H9 (cell line): Measurements from ENCODE around the gene PFKL. TPM values are rescaled to one million over a fixed set of nuclear protein-coding genes. Genes with fewer than 3 reads are reported as not detected.
A peak's percentile ranks its signal among the peaks of the same experiment; 100 is the strongest.

ENCODE experiments used
- DNase-seq: peaks from one replicate; pipeline ENCODE4 v3.0.0-alpha.2; 2017
- H2AFZ ChIP-seq: one replicate; pipeline ENCODE4 v1.6.1; 2013; ENCODE audit warnings: mild to moderate bottlenecking, low read length, control low read depth, moderate library complexity
- H2AK5ac ChIP-seq: 2 replicates; pipeline ENCODE4 v1.6.1; 2013; ENCODE audit warnings: low read length, control low read depth, mixed read lengths; ENCODE audit not compliant: insufficient read length
- H2BK120ac ChIP-seq: one replicate; pipeline ENCODE4 v1.6.1; 2013; ENCODE audit warnings: low read depth, mild to moderate bottlenecking, low read length, control low read depth, inconsistent platforms; ENCODE audit not compliant: poor library complexity, severe bottlenecking
- H2BK12ac ChIP-seq: 2 replicates; pipeline ENCODE4 v1.6.1; 2013; ENCODE audit warnings: low read length, control low read depth, mixed read lengths, low read depth; ENCODE audit not compliant: insufficient read length
- H2BK15ac ChIP-seq: 2 replicates; pipeline ENCODE4 v1.6.1; 2013; ENCODE audit warnings: low read depth, low read length, control low read depth
- H2BK20ac ChIP-seq: one replicate; pipeline ENCODE4 v1.6.1; 2013; ENCODE audit warnings: low read depth, mild to moderate bottlenecking, low read length, control low read depth, inconsistent platforms; ENCODE audit not compliant: poor library complexity, severe bottlenecking
- H2BK5ac ChIP-seq: 2 replicates; pipeline ENCODE4 v1.6.1; 2013; ENCODE audit warnings: low read length, control low read depth, mixed read lengths; ENCODE audit not compliant: insufficient read length
- H3K14ac ChIP-seq: 2 replicates; pipeline ENCODE4 v1.6.1; 2013; ENCODE audit warnings: low read length, control low read depth; ENCODE audit not compliant: insufficient read depth
- H3K18ac ChIP-seq: 2 replicates; pipeline ENCODE4 v1.6.1; 2013; ENCODE audit warnings: low read depth, mild to moderate bottlenecking, mixed read lengths, low read length, control low read depth; ENCODE audit not compliant: insufficient read length
- H3K23ac ChIP-seq: 2 replicates; pipeline ENCODE4 v1.6.1; 2013; ENCODE audit warnings: low read length, control low read depth, mixed read lengths, low read depth; ENCODE audit not compliant: insufficient read length
- H3K23me2 ChIP-seq: 2 replicates; pipeline ENCODE4 v1.6.1; 2013; ENCODE audit warnings: low read depth, mild to moderate bottlenecking, mixed read lengths, low read length, control low read depth; ENCODE audit not compliant: insufficient read length, poor library complexity, severe bottlenecking
- H3K27ac ChIP-seq: 2 replicates; pipeline ENCODE4 v1.5.1; 2013; ENCODE audit warnings: low read length, control low read depth, mixed read lengths, low read depth; ENCODE audit not compliant: insufficient read length
- H3K27me3 ChIP-seq: 2 replicates; pipeline ENCODE4 v1.6.1; 2013; ENCODE audit warnings: low read length, control low read depth, inconsistent platforms; ENCODE audit not compliant: insufficient read depth
- H3K4ac ChIP-seq: 2 replicates; pipeline ENCODE4 v1.6.1; 2013; ENCODE audit warnings: low read depth, mild to moderate bottlenecking, control low read depth, inconsistent platforms, low read length, moderate library complexity
- H3K4me1 ChIP-seq: 2 replicates; pipeline ENCODE4 v1.6.1; 2013; ENCODE audit warnings: low read length, control low read depth, inconsistent platforms; ENCODE audit not compliant: insufficient read depth
- H3K4me2 ChIP-seq: 2 replicates; pipeline ENCODE4 v1.6.1; 2013; ENCODE audit warnings: low read length, control low read depth, mixed read lengths; ENCODE audit not compliant: insufficient read length, insufficient read depth
- H3K56ac ChIP-seq: 2 replicates; pipeline ENCODE4 v1.6.1; 2013; ENCODE audit warnings: low read depth, mild to moderate bottlenecking, mixed read lengths, low read length, control low read depth; ENCODE audit not compliant: insufficient read length
- H3K79me1 ChIP-seq: 2 replicates; pipeline ENCODE4 v1.6.1; 2013; ENCODE audit warnings: low read depth, mild to moderate bottlenecking, moderate library complexity, low read length, control low read depth, inconsistent platforms; ENCODE audit not compliant: insufficient read depth, poor library complexity, severe bottlenecking
- H3K79me2 ChIP-seq: 2 replicates; pipeline ENCODE4 v1.6.1; 2013; ENCODE audit warnings: low read length, control low read depth, inconsistent platforms; ENCODE audit not compliant: insufficient read depth
- H3K9ac ChIP-seq: 2 replicates; pipeline ENCODE4 v1.6.1; 2013; ENCODE audit warnings: low read length, control low read depth, mixed read lengths; ENCODE audit not compliant: insufficient read length; ENCODE audit errors: extremely low read depth
- H3K9me3 ChIP-seq: one replicate; pipeline ENCODE4 v1.6.1; 2013; ENCODE audit warnings: low read depth, low read length, inconsistent platforms; ENCODE audit not compliant: control insufficient read depth
- H3T11ph ChIP-seq: one replicate; pipeline ENCODE4 v1.6.1; 2013; ENCODE audit warnings: mild to moderate bottlenecking, low read length, control low read depth, inconsistent platforms
- H4K20me1 ChIP-seq: one replicate; pipeline ENCODE4 v1.6.1; 2013; ENCODE audit not compliant: control insufficient read depth, insufficient read length, insufficient read depth
- H4K5ac ChIP-seq: 2 replicates; pipeline ENCODE4 v1.6.1; 2013; ENCODE audit warnings: low read depth, mild to moderate bottlenecking, mixed read lengths, low read length, control low read depth; ENCODE audit not compliant: insufficient read length
- H4K8ac ChIP-seq: replicated peaks from 2 replicates; pipeline ENCODE4 v1.6.1; 2013; ENCODE audit warnings: low read length, control low read depth, mixed read lengths, low read depth; ENCODE audit not compliant: insufficient read length
- H4K91ac ChIP-seq: 2 replicates; pipeline ENCODE4 v1.6.1; 2013; ENCODE audit warnings: low read depth, mild to moderate bottlenecking, moderate library complexity, mixed read lengths, low read length, control low read depth; ENCODE audit not compliant: insufficient read length
- H3K27ac Mint-ChIP-seq, 3 experiments: 2 replicates in 2 of 3; 3 replicates in 1 of 3; pipeline ENCODE4 v1.8.0; 2020 to 2021; ENCODE audit warnings: mixed read lengths in 3 of 3, mild to moderate bottlenecking in 1 of 3, moderate library complexity in 1 of 3
- H3K27me3 Mint-ChIP-seq: 2 replicates; pipeline ENCODE4 v1.8.0; 2021; ENCODE audit warnings: low read depth, mild to moderate bottlenecking, moderate library complexity, mixed read lengths
- H3K36me3 Mint-ChIP-seq, 3 experiments: 2 replicates in 2 of 3; 3 replicates in 1 of 3; pipeline ENCODE4 v1.8.0; 2020 to 2021; ENCODE audit warnings: low read depth in 3 of 3, mixed read lengths in 3 of 3; ENCODE audit not compliant: insufficient read depth in 1 of 3
- H3K4me1 Mint-ChIP-seq, 2 experiments: 2 replicates each; pipeline ENCODE4 v1.8.0; 2020; ENCODE audit warnings: mixed read lengths in 2 of 2
- H3K4me3 Mint-ChIP-seq, 2 experiments: 2 replicates in 1 of 2; 3 replicates in 1 of 2; pipeline ENCODE4 v1.8.0; 2020 to 2021; ENCODE audit warnings: mild to moderate bottlenecking in 2 of 2, mixed read lengths in 2 of 2, moderate library complexity in 1 of 2
- H3K9me3 Mint-ChIP-seq, 2 experiments: 2 replicates in 1 of 2; 3 replicates in 1 of 2; pipeline ENCODE4 v1.8.0; 2020; ENCODE audit warnings: mild to moderate bottlenecking in 2 of 2, mixed read lengths in 2 of 2, moderate library complexity in 1 of 2
- WGBS: extraction: QIAGEN DNeasy Blood & Tissue Kit; methylation state at CpG from one replicate; pipeline ENCODE4 v1.1.7; 2013; ENCODE audit warnings: missing lambda C conversion rate, low lambda C conversion rate, mixed read lengths; ENCODE audit not compliant: insufficient read length; ENCODE audit errors: extremely low coverage; 5-methylcytosine and 5-hydroxymethylcytosine counted together
- total RNA-seq: library from RNA; stranded (reverse); gene quantifications from 2 replicates; pipeline ENCODE4 v1.2.1, GENCODE V29; 2021
- TF ChIP-seq, protein P1 (sequence below): fragments of 200-600 bp; sonication (generic); conservative IDR thresholded peaks from 3 replicates; pipeline ENCODE4 v1.8.0; 2021; ENCODE audit warnings: antibody characterized with exemption, mild to moderate bottlenecking

Gene PFKL
- total RNA-seq, 1 experiment from 2014 or later, result 107 TPM

DNA sequence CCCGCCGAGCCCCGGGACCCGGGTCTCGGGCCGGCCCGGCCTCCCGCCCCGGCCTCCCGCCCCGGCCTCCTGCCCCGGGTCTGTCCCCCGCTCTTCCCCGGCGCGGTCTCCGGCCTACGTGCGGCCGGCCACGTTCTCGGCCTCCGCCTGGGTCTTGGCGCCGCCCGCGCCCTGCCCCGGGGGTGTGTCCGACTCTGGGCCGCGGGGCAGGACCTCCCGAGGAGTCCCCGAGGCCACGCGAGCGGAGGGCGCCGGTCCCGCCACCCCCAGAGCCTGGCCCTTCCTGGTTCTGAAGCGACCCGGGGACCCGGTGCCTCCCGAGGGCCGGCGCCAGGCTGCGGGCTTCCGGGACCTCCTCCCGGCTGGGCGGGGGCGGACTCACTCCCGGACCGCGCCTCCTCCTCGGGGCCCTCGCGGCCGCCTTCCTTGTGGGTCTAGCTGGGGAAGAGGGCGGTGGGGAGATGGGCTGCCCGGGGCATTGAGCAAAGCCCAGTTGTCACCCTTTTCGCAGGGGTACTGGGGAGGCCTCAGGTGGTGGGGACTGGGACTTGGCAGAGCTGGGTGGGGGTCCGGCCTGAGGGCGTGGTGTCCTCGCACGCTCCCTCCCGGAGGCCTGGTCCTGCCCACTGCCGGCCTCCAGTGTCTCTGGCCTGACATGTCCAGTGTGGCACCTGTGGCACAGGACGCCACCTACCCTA, 558 bp downstream of the PFKL start:
- Histone ChIP-seq H3T11ph (no peak overlapping the region), H2BK20ac (no peak overlapping the region), H2AFZ (no peak overlapping the region), H2BK12ac (no peak overlapping the region), H3K23ac (no peak overlapping the region), H3K4me2 (peak overlapping the region; percentile 44), H3K4ac (no peak overlapping the region), H3K27ac (no peak overlapping the region), H4K20me1 (no peaks in the 10 kb centered on the region), H4K5ac (no peak overlapping the region), H4K91ac (no peak overlapping the region), H3K79me1 (no peaks in the 10 kb centered on the region), H3K79me2 (no peaks in the 10 kb centered on the region), H3K18ac (no peak overlapping the region), H2BK15ac (no peak overlapping the region), H4K8ac (no peak overlapping the region), H3K9me3 (no peaks in the 10 kb centered on the region), H3K56ac (no peak overlapping the region), H3K27me3 (no peaks in the 10 kb centered on the region), H2AK5ac (no peak overlapping the region), H3K9ac (no peak overlapping the region), H3K23me2 (peaks cover 5% of the 10 kb centered on the region), H2BK120ac (no peak overlapping the region), H3K14ac (no peak overlapping the region; the same call in 1 of the 2 replicates), H3K4me1 (no peaks in the 10 kb centered on the region; the same call in 1 of the 2 replicates), H2BK5ac (no peak overlapping the region)
- no CpG with 5 or more reads among the region's 67 CpGs for WGBS
- DNase-seq, result no peak
- Mint-ChIP-seq H3K27me3 (peaks cover 11% of the 10 kb centered on the region), H3K36me3 (peaks cover 0 to 2% (median 0%) of the 10 kb centered on the region in 3 experiments; a peak in 1 of 7 replicates), H3K9me3 (no peaks in the 10 kb centered on the region), H3K4me1 (peaks cover 18 to 33% of the 10 kb centered on the region in 2 experiments), H3K4me3 (peak overlapping the region; percentile 66 to 80), H3K27ac (peak overlapping the region in 1 of 3 experiments; percentile 77; a peak in 1 of 7 replicates)
- TF ChIP-seq, protein P1, sequence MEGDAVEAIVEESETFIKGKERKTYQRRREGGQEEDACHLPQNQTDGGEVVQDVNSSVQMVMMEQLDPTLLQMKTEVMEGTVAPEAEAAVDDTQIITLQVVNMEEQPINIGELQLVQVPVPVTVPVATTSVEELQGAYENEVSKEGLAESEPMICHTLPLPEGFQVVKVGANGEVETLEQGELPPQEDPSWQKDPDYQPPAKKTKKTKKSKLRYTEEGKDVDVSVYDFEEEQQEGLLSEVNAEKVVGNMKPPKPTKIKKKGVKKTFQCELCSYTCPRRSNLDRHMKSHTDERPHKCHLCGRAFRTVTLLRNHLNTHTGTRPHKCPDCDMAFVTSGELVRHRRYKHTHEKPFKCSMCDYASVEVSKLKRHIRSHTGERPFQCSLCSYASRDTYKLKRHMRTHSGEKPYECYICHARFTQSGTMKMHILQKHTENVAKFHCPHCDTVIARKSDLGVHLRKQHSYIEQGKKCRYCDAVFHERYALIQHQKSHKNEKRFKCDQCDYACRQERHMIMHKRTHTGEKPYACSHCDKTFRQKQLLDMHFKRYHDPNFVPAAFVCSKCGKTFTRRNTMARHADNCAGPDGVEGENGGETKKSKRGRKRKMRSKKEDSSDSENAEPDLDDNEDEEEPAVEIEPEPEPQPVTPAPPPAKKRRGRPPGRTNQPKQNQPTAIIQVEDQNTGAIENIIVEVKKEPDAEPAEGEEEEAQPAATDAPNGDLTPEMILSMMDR, result no peak
